NCI-H524 treated with DMSO at 0.1 percent for 48 hours (cell line): ENCODE results near the gene RAD50.
"Not testable (repeated sequence)": the region's sequence is repeated elsewhere in the genome, so short reads cannot be mapped to it uniquely, and the experiment has no call there.

Experiments used
- DNase-seq: peaks from one replicate; lab custom pipeline; 2025; lab: John Stamatoyannopoulos, UW

Gene RAD50

DNA sequence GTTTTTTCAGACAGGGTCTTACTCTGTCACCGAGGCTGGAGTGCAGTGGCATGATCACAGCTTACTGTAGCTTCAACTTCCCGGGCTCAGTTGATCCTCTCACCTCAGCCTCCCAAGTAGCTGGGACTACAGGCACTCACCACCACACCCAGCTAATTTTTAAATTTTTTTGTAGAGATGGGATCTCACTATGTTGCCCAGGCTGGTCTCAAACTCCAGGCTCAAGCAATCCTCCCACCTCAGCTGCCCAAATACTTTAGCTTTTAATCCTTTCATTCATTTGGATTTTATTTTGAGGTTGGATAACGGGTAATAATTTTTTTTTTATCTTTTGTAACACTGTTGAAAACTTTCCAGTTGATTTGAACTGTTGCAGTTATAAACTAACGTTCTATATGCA is 76.8 kb downstream of the RAD50 start:
- not testable (repeated sequence) for DNase-seq

DNA sequence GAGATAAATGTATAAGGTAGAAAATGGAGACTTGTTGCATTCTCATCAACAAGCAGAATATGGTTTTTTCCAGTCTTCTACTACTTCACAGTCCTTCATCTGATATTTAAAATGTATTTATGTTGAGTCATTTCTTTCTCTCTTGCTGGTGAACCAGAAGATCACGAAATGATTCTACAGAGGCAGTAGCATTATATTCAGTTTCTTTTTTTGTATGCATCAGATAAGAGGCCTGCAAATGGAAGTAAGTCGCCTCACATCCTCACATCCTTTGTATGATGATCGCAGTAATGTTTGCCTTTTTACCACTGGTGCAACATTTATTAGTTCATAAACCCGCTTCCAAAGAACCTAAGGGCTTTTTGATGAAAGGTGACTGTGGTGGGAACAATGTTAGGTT is 79.1 kb downstream of the RAD50 start:
- no peak for DNase-seq

DNA sequence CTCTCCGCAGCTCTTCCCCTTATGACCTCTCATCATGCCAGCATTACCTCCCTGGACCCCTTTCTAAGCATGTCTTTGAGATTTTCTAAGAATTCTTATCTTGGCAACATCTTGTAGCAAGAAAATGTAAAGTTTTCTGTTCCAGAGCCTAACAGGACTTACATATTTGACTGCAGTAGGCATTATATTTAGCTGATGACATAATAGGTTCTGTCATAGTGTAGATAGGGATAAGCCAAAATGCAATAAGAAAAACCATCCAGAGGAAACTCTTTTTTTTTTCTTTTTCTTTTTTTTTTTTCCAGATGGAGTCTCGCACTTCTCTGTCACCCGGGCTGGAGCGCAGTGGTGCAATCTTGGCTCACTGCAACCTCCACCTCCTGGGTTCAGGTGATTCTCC is 80.5 kb downstream of the RAD50 start:
- no peak for DNase-seq

DNA sequence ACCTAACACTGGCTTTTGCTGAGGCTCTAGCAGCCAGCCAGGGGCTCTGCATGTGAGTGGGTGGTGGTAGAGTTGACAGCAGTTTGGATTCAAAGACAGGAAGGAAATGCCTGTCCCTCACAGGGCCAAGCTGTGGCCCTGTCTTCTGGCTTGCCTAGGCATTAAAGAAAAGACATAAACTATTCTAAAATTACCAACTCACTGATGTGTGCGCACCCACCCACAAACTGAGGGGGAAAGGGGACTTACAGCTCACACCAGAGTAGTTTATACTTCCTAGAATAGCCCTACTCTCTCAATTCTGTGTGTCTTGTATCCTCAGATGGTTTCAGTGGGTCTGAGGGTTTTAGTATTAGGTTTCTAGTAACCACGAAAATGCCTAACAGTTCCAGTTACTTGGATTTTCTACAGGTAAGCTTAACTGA is 82.9 kb downstream of the RAD50 start:
- no peak for DNase-seq

DNA sequence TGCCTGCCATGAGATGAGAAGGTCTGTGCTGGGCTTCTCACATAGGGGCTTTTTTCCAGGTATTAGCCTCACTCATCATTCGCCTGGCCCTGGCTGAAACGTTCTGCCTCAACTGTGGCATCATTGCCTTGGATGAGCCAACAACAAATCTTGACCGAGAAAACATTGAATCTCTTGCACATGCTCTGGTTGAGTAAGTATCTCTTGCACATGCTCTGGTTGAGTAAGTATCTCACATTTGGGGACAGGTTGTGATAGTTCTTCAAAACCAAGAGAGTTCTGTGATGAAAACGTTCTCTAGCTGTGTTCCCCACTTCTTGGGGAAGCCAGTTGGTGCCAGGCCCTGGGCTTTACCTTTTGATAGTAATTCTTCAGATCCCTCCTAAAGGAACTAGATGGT is 83.8 kb downstream of the RAD50 start:
- DNase-seq: no peak

DNA sequence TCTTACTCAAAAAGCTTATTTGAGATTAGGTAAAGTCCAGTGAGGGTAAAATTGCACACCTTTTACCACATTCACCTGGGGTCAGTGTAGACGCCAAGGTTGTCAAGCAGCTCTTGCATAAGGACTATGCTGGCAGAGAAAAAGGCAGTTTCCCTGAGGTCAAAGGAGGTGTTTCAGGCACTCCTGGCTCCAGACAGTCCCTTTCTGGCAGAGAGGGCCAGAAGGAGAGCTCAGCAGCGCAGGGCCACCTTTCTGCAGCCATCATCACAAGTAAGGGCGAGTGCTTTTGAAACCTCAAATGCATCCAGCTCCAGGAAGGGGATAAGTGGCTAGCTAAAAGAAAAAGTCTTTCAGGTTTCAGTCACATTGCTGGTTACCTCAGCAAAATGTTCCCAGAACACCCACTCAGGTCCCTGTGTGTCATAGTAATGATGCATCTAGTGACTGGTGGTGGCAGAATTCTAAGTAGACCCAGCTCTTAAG is 84.5 kb downstream of the RAD50 start:
- DNase-seq: no peak

DNA sequence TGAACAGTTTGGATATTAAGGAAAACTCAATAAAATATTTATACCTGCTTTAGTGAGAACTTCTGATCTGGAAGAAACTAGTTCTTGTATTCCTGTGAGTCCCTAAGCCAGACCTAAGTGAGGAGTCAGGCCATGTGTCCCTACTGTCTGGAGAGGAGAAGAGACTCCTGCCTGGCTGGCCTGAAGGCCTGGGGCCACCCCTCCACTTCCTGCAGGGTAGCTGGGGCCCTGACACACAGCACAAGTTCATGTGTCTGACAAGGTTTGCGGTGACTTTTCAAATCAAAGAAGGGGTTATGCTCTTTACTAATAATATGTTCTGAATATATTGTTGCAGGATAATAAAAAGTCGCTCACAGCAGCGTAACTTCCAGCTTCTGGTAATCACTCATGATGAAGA is 85.1 kb downstream of the RAD50 start:
- DNase-seq: no peak

DNA sequence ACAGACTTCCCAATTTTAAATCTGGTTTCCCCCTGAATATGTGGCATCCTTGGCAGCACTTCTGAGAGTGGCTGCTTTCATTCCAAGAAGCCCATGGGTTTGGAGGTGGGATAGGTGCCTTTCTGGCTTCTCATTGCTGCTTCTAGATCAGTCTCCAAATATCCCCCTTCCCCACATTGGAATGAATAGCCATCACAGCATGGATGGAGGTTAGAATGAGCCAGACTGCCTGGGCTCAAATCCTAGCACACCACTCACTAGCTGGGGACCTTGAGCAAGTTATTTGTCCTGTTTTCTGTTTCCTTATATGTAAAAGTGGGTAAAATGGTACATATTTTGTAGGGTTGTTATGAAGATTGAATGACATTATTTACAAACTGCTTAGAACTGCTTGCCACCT is 87.4 kb downstream of the RAD50 start:
- DNase-seq: no peak

DNA sequence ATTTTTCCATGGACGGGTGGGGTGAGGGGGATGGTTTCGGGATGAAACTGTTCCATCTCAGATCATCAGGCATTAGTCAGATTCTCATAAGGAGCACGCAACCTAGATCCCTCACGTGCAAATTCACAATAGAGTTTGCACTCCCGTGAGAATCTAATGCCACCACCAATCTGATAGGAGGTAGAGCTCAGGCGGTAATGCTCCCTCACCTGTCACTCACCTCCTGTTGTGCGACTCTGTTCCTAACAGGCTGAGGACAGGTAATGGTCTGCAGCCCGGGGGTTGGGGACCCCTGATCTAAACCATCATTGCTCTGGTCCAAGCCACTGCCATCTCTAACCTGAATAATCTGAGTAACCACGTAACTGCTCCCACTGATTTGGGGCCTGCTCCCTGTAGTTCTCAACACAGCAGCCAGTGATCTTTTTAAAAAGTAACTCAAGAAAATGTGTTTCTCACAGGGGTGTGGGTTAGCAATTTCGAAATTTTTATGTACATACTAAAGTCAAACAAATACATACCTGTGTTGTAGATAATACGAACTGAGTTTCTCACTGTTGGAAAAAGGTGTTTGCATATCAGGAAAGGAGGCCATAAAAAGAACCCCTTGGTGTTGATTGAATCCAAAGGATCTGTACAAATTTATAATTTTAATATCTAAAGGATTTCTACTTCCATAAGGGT is 89.9 kb downstream of the RAD50 start:
- no peak for DNase-seq

DNA sequence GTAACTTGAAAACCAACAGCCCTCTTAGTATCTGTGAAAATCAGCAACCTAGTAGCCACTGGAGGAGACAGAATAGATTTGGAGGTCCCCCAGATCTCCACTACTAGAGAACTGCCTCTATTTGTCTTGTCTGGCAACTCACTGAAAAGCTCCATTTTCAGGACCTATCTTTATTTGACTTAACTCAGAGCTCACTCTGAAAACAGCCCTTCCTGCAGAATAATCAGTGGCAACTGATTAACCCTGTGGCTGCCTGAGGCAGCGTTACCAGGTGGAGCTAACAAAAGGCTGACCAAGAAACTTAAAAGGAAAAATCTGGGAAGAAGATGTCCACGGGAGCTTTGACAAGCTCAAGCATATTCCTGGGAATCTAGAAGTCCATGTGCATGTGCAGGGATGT is 90.7 kb downstream of the RAD50 start:
- no peak for DNase-seq

DNA sequence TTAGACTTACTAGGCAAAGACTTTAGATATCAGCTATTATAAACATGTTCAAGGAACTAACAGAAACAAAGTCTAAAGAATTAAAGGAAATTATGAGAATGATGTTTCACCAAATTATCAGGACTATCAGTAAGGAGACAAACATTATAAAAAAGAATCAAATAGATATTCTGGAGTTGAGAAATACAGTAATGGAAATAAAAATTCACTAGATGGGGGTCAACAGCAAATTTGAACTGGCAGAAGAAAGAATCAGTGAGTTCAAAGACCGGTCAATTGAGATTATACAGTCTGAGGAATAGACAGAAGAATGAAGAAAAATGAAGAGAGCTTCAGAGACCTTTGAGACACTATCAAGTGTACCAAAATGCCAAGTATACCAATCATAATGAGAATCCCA is 91.6 kb downstream of the RAD50 start:
- no peak for DNase-seq

DNA sequence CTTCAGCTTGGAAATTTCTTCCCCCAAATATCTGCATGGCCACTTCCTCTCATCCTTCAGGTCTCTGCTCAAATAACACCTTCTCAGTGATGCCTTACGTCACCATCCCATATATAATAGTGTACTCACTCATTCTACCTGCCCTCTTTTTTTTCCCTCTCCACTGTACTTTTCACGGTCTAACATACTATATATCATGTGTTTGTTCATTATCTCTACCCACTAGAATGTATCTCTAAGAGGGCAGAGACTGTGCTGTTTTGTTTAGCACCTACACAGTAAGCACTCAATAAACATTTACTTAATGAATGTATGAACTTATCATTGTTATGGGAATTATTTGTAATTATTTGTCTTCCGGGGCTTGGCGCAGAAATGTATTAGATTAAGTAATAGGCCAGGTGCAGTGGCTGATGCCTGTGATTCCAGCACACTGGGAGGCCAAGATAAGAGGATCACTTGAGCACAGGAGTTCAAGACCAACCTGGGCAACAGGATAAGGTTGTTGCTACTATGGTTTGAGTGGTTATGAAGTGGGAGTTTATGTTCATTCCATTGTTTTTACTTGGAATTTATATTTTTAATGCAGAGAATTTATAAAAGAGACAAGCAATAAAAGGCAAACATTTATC is 95.2 kb downstream of the RAD50 start:
- no peak for DNase-seq

DNA sequence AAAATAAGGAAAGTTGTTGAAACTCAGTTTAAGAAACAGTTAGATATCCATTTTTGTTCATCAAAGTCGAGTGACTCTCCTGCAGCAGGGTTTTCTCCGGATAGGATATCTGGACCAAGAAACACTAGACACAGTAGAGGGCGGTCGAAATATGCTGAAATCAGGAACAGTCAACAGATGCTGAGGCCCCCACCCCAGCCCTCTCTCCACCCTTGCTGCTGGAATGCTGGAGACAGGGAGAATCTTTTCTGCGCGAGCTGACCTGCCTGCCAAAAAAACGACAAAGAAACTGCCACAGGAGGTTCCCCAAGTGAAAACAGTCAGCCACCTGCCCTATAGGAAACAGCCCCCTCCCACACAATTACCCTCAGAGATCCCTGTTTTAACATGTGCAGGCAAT is 96.9 kb downstream of the RAD50 start:
- DNase-seq: no peak

DNA sequence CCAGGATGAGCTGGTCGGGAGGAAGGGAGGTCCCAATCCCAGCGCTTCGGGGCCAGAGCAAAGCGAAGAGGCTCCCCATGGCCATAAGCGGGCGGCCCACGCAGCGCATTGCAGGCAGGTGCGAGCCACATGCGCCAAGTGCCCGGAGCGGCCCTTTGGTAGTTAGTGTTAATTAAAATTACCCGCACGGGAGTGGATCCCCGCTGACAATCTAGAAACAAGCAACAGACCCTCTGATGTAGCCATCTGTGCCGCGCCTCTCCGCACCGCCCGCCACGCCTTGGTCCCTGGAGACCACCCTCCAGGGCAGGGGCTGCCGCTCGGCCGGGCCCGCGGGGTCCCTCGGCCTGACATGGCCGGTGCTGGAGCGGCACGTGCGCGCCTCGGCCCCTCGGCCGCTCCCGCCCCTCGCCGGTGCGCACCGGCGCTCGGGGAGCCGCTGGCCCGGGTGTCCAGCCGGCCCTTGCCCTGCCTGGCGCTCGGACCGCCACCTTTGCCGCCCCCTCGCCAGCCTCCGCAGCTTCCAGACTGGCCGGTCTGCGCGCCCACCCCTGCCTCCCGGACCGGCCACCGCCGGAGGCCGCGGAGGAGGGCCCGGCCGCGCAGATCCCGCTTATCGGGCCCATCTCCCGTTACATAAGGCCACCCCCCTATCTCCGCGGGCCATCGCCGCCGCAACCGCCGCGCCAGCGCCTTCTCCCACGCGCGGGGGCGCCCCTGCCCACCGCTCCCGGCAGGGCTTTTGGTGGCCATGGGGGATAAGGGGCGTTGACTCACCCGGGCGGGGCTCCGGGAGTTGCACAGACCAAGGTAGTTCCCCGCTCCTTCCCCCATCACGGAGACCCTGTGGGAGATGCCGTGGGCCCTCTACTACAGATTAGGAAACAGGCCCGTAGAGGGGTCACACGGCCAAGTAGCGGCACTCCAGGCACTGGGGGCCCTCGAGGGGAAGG is 99.3 kb downstream of the RAD50 start:
- DNase-seq: no peak

DNA sequence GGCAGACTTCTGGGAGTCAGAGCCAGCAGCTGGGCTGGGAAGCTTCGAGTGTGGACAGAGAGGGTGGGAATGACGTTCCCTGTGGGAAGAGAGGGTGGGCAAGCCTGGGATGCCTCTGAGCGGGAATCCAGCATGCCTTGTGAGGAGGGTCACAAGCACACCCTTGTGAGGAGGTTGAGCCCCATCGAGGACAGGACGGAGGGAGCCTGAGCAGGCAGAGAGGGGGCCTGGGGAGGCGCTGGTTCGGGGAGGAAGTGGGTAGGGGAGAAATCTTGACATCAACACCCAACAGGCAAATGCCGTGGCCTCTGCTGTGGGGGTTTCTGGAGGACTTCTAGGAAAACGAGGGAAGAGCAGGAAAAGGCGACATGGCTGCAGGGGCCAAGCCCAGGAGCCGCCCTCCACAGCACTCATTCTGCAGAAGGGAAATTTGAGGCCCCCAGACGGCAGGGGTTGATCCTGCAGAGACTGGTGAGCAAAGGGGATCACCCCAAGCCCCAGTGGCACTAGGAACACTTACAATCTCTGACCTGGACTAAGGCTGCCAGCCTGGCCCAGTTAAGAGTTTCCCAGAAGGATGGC is 100.1 kb downstream of the RAD50 start:
- DNase-seq: no peak

DNA sequence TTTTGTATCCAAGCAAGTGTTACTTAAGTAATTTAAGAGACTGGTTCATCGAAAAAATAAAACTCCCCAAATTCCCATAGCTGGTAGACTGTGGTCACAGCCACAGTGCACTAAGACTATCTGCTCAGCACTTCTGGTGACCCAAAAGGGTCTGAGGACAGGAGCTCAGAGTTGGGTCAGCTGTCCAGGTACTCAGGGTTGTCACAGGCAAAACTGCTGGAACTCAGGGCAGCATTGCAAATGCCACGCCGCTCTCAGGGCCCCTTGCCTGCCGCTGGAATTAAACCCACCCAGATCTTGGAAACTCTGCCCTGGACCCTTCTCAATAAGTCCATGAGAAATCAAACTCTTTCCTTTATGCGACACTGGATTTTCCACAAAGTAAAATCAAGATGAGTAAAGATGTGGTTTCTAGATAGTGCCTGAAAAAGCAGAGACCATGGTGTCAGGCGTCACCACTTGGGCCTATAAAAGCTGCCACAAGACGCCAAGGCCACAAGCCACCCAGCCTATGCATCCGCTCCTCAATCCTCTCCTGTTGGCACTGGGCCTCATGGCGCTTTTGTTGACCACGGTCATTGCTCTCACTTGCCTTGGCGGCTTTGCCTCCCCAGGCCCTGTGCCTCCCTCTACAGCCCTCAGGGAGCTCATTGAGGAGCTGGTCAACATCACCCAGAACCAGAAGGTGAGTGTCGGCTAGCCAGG is 101.1 kb downstream of the RAD50 start, which contains the start of gene IL13:
Gene IL13 (plus strand): TSS at position 498 of the 705 bp plus-strand sequence. CDS start 14 bp downstream, at position 512.
- DNase-seq: no peak

DNA sequence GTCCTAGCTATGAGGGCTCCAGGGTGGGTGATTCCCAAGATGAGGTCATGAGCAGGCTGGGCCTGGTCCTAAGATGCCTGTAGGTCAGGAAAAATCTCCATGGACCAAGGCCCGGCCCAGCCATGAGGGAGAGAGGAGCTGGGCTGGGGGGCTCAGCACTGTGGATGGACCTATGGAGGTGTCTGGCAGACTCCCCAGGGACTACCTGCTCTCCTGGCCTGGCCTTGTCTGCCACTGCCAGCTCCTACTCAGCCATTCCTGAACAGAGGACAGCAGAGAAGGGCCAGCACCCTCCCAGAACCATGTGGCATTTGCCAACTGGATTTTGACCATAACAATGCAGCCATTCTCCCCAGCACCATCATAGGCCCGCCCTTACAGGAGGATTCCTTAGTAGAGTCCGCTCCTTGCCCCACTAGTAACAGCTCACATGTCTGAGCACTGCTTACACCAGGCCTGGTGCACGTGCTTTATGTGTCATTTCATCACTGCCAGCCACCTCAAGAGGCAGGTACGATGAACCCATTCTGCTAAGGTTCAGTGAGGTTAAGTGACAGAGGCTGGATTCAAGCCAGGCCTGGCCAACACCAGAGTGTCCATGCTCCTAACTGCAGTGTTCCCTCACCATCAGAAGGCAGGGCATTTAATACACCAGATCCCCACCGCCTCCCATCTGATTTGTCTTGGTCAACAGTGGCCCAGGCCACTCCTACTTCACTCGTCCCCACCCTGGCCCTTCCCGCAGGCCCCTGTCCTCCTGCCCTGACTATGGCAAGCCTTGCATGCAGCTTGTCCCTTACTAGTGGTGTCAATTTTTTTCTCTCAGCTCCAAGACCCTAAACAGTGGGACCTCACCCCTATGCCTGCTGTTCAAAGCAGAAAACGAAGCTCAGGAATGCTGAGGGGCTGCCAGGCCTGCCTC is 101.9 kb downstream of the RAD50 start:
- DNase-seq: no peak

DNA sequence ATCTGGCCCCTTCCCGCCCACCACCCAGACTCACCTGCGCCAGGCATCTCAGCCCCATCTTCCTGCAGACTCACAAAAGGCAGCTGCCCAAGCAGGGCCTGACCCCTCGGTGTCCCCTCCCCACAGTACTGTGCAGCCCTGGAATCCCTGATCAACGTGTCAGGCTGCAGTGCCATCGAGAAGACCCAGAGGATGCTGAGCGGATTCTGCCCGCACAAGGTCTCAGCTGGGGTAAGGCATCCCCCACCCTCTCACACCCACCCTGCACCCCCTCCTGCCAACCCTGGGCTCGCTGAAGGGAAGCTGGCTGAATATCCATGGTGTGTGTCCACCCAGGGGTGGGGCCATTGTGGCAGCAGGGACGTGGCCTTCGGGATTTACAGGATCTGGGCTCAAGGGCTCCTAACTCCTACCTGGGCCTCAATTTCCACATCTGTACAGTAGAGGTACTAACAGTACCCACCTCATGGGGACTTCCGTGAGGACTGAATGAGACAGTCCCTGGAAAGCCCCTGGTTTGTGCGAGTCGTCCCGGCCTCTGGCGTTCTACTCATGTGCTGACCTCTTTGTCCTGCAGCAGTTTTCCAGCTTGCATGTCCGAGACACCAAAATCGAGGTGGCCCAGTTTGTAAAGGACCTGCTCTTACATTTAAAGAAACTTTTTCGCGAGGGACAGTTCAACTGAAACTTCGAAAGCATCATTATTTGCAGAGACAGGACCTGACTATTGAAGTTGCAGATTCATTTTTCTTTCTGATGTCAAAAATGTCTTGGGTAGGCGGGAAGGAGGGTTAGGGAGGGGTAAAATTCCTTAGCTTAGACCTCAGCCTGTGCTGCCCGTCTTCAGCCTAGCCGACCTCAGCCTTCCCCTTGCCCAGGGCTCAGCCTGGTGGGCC is 103.1 kb downstream of the RAD50 start:
- no peak for DNase-seq

DNA sequence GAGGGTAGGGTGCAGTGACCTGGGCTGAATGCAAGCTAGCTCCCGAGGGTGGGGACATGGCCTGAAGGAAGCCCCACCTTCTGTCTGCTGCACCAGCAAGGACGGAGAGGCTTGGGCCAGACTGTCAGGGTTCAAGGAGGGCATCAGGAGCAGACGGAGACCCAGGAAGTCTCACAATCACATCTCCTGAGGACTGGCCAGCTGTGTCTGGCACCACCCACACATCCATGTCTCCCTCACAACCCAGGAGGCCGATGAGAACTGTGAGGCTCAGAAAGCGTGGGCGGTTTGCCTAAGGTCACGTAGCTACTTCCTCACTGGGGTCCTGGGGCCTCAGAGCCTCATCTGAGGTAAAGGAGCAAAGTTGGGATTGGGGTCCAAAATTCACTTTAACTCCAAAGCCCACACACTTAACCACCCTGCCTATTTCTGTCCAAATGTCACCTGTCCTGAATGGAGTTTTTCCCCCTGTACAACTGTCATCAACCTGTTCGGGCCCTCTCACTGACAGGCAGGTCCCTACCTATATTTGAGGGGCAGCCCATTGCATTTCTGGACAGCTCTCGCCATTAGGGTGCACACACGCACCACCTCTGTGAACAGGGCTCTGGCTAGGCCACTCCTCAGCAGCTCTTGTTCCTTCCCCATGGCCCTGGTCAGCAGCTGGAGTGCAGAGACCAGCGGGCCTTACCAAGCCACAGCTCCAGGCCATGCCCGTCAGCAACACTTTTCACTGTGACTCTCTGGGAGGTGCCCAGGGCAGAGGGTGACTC is 104.6 kb downstream of the RAD50 start:
- DNase-seq: no peak
